DLD1 (cell line): ENCODE results near the gene GLRA3.
"Not testable (repeated sequence)": the region's sequence is repeated elsewhere in the genome, so short reads cannot be mapped to it uniquely, and the experiment has no call there.

Experiments used
- in situ Hi-C: cut with HindIII; loops from 2 replicates; pipeline ENCODE4 v1.10.0; 2017; ENCODE audit warnings: low sequenced_read_pairs

The GLRA3 gene

DNA sequence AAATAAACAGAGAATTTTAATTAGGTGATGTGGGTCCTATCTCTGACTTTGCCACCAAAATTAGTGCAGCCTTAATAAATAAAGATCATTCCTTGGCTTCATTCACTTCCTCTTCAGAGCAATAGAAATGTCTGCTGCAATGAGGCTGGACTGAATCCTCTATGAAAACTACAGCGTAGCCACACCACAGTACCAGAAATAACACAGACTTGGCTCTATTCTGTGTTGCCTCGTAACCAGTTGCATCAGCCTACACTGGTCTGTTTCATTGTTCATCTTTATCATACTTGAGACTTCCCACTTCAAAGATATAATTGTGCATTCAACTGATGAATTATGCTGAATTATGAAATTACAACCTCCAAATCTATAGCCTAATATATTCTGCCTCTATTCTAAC, 15.8 kb downstream of the GLRA3 start:
- in situ Hi-C loops, result no loop called here

DNA sequence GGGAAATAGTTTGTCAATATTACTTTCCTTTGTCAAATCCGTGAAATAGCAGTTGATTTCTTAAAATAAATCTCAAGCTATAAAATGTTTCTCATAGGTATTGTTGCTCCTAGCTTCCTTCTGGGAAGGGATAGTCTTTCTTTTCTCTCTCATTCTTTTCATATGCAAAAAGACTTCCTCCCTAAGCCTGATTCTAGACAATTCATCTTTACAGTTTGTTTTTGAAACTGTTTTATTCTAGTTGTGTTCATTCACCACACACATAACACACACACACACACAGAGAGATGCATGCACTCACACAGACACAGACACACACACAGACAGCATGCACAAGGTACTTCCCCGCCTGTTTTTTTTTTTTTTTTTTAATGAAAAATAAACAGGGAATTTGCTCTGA, 18.2 kb downstream of the GLRA3 start:
- in situ Hi-C loops, result no loop called here

DNA sequence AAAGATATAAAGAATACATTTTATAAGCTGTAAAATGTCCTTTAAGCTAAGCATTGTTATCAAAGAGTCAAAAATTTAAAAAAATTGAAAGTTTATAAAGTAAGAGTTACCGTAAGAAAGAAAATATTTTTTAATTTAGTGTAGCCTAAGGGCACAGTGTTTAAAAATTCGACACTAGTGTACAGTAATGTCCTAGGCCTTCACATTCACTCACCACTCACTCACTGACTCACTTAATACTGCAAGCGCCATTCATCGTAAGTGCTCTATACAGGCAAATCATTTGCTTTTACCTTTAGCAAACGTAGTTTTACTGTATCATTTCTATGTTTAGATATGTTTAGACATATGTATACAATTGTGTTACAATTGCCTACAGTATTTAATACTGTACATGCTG, 20.2 kb downstream of the GLRA3 start:
- in situ Hi-C loops, result no loop called here

DNA sequence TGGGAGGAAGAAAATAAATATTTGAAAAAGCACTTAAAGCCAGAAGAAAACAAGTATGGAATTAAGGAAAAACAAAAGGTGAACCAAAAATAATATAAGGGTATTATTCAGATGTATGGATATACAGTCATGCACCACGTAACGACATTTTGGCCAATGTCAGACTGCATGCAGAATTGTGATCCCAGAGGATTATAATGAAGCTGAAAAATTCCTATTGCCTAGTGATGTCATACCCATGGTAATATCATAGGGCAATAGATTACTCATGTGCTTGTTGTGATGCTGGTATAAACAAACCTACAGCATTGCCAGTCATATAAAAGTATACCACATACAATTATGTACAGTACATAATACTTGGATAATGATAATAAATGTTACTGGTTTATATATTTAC, 20.9 kb downstream of the GLRA3 start:
- in situ Hi-C loops, result no loop called here

DNA sequence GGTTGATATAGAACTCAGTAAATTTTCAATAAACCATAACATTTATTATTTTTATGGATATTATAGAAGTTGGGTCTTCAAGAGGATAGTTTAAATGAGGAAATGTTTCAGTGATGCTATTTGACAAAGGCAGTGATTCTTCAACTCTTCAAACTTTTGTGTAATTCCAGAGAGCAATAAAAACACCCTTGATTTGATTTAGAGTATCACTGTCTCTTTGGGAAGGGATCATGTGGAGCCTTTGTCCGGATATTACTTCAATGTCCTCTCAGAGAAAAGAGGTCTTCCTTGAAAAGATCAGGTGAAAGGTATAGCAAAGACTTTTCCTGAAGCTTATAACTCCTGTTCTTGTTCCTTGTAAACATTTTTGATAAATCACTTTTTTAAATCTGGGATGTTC, 23.3 kb downstream of the GLRA3 start:
- in situ Hi-C loops, result no loop called here

DNA sequence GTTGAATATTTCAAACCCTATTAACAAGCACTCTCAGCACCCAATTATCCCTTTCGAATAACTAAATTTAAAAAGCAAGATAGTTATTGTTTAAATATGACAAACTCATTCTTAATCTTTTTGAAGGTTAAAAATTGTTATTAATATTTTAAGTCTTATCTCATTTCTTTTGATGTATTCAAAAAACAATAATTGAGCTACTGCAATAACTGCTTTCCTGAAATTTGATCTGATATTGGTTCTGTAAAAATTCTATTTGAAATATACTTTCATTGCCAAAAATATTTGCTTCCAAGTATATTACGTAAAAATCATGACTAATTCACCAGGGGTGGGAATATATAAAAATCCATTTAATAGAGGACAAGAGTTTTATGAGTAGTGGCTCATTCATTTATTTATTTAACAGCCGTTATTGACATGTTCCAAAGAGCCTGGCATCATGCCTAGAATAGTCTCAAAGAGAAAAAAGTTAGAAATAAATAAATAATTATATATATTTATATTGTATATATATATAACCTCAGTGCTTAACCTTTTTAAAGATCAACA, 34.4 kb downstream of the GLRA3 start:
- in situ Hi-C loops, result no loop called here

DNA sequence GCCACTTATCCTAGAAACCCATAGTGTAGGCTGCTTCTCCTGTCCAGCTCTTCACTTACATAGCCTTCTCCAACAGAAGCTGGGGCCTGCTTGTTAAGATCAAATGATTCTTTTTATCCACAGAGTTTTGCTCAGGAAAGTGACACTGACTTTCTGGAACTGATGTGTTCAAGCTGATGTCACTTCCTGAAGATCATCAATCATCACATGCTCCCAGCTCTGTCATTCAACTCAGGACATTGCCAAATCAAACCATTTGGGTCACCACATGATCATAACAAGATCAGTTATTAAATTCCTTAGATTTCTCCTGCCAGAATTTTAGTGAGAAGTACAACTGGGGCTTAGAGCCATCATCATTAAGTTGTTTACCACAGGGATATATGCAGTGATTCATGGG, 39.4 kb downstream of the GLRA3 start:
- in situ Hi-C loops, result no loop called here

DNA sequence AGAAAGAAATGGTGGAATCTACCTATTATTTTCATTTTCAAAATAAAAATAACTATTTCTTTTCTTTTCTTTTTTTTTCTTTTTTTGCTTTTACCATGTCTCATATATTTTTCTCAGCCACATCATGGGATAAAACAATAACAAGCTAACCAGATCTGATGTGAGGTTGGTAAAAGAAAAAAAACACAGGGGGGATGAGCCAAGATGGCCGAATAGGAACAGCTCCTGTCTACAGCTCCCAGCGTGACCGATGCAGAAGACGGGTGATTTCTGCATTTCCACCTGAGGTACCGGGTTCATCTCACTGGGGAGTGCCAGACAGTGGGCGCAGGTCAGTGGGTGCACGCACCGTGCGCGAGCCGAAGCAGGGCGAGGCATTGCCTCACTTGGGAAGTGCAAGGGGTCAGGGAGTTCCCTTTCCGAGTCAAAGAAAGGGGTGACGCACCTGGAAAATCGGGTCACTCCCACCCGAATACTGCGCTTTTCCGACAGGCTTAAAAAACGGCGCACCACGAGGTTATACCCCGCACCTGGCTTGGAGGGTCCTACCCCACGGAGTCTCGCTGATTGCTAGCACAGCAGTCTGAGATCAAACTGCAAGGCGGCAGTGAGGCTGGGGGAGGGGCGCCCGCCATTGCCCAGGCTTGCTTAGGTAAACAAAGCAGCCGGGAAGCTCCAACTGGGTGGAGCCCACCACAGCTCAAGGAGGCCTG, 50.6 kb downstream of the GLRA3 start:
- in situ Hi-C loops, result not testable (repeated sequence)

DNA sequence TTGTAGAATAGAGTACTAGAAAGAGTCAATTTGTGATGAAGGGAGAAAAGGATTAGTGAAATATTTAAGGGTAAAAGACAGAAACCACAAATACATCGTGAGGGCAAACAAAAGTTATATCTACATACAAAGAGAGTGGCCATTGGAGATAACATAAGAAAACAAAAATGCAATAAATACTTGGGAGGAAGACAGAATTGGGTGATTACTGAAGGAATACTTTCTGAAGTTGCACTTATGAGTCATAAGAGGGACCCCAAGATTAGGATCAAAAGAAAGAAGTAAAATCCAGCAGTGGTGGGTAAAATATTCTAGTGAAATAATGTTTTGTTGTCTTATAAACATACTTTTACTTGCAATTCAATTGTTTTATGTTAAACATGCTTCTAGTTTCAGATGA, 53.7 kb downstream of the GLRA3 start:
- in situ Hi-C loops, result no loop called here

DNA sequence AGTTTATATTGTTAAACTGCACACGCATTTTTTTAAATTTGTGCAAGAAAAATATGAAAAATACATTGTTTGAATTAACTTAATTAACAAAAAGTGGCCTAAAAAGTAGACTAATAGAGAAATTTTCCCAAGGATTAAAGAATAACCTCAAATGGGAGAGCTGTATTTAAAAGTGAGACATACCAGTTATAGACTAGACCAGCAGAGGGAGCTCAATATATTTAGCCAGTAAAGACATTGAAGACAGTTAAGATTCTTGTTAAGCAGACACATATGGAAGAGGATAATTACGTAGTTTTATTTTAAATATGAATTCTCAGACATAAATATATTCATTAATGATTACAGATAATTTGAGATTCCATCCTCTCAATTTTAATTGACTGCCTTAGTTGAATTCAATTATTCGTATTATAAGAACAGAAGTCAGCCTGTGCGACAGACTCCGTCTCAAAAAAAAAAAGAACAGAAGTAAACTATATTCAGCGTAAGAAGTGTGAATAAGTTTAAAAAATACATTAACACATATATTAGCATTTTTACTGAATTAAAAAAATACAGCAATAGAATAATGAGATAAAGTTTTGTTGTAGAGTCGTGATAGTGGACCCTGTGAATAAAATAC, 64.8 kb downstream of the GLRA3 start:
- in situ Hi-C loops, result no loop called here

DNA sequence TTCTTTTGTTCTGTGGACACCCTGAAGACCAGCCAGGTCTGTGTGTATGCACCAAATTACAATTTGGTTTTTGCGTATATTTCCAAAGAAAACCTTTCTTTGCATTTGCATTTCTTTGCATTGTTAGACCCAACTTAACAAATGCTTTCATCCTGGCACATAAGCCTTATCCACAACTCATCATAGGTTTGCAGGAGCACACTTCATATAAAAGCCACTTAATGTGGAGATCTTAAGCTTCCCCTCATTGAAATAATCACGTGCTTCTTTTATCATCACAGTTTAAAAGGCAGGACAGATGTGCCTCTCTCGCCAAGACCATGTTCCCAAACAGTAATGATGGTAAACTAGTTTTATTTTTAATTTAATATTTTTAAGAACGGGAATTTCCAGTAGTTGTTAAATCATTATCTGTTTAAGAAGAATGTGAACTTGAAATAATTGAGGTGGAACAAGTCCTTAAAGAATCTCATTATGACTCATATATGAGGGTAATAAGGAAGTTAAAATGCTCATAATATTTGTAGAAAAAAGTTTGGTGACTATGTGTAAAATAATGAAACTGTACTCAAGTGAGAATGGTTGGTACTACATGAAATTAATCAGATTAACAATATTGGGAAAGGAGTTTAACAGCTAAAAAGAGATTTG, 65.5 kb downstream of the GLRA3 start:
- in situ Hi-C loops, result no loop called here

DNA sequence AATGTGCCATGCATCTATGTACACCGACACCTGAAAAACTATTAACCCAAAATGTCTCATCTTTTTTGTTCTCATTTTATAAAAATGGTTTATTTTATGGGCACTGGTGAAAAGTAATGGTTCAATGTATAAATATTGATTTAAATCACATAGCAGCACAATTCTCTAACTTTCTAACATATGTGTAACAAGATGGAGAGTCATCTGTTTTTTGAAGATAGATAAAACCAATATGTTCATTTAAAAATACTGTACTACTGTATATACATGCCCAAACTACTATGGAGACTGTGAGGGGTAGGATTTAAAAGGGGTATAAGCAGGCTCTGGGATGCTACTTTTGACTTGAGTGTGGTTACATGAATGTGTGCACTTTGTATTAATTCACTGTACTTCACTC, 67.6 kb downstream of the GLRA3 start:
- in situ Hi-C loops, result no loop called here

DNA sequence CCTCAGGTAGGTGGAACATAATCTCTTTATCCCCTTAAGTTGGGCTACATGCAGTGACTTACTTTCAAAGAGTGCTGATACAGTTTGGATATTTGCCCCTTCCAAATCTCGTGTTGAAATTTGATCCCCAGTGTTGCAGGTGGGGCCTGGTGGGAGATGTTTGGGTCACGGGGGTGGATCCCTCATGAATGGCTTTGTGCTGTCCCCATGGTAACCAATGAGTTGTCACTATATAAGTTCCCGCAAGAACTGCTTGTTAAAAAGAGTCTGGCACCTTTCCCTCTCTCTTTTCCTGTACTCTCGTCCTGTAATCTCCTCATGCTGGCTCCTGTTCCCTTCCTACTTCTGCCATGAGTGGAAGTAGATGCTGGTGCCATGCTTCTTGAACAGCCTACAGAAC, 71.3 kb downstream of the GLRA3 start:
- in situ Hi-C loops, result no loop called here

DNA sequence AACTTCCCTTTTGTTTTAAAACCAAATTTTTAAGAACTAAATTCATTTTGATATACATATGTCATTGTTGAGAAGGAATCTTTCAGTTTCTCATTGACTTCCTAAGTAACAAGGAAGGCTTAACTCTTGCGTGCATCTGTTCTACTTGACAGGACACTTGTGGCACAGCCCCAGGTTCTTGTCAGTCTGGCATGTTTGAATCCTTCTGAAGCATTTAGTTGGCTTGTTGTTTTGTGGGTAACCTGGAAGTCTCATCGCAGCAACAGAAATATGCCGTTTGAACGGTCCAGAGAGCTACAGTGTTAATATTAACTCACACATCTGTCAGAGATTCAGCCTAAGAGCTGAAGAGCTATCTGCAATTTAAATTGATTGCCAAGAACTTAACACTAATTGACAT, 76.0 kb downstream of the GLRA3 start:
- in situ Hi-C loops, result no loop called here

DNA sequence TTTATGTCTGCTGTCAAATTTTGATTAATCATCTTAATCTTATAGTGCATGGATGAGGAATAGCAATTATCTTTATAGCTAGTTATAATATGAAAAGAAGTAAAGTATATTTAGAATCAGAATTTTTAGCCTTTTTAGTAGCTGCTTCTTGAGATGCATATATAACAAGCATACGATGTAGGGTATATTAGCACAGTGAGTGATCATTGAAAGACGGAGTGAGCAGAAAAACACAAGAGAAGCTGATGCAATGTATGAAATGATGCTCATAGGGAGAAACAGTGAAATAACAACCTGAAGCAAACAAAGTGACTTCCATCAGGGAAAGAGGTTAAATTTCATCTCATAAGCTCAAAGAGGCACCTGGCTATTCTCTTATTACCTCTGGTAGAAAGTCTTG, 77.0 kb downstream of the GLRA3 start:
- in situ Hi-C loops, result no loop called here

DNA sequence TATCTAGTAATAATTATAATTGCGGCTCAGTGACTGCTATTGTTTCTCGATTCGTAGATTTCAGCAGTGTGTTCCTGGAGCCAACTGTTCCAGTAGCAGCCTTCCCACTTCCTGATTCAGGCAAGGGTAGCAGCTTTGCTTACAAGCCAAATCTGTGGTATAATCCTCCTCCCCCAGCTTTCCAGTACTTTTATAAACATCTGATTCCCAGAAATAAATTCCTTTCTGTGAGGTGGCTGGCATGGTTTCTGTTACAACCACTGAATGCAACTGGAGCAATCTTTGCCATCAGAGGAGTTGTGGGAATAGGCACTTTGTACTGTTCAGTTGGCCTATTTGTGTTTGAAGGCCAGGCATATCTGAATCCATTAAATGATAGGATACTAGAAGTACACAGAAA, 80.0 kb downstream of the GLRA3 start:
- in situ Hi-C loops, result no loop called here

DNA sequence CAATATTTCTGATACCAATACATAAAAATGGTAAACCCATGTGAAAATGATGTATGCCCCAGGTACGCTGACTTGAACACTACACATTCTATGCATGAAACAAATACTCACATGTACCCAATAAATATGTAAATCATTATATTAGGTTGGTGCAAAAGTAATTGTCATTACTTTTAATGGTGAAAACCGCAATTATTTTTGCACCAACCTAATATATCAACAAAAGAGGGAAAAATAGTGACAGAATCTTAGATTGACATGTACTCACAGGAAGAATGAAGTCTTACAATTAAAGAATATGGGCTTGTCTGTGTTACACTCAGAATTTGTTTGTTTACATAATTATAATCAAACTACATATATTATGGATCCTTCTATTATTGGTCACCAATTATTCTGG, 82.3 kb downstream of the GLRA3 start:
- in situ Hi-C loops, result no loop called here

DNA sequence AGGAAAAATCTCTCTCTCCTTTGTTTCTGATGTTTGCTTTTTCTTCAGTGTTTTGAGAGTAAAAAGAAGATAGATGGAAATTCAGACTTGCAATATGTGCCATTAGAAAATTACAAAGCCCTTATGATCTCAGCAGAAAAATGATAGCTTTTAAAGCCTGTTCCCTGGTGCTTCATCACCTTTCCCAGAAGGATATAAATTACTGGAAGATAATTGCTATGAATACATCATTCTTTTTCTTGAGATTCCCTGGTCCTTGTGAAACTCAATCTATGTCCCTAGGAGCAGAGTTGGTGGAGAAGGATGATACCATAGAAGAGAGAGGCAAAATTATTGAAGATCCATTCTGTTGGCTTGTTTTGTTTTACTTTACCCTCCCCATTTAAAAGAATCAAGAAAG, 86.5 kb downstream of the GLRA3 start:
- in situ Hi-C loops, result no loop called here

DNA sequence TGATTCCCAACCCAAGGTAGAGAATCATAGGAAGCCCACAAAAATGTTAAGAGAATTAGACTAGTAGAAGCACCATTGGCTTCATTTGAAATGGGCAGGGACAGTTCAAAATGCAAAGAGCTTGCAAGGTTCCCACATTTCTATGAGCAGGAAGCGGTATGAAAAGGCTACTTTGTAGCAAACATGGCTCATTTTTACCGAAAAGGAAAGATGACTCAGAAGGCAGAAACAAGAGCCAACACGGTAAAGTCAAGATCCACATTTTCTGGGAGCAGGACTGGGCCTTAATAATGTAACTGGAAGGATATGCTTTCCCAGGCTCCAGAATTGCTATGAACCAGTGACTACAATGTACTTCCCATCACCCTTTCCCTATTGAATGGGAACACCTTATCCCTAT, 89.5 kb downstream of the GLRA3 start:
- in situ Hi-C loops, result no loop called here

DNA sequence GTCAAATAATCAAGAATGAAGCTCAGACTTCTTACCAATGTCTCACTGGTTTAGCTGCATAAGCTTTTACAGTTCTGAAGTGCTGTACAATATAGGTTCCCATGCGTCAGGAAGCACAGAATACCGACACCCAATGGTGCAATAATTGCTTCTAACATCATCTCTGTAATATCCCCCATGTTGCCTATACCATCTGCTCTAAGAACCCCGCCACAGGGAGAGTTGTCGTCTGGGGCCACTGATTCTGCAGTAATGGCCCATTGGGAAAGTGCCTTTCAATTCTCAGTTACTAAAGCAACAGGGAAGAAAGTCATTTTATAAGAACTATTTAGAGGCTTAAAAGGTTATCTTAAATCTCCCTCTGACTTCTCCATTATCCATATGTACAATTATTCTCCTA, 94.9 kb downstream of the GLRA3 start:
- in situ Hi-C loops, result no loop called here

DNA sequence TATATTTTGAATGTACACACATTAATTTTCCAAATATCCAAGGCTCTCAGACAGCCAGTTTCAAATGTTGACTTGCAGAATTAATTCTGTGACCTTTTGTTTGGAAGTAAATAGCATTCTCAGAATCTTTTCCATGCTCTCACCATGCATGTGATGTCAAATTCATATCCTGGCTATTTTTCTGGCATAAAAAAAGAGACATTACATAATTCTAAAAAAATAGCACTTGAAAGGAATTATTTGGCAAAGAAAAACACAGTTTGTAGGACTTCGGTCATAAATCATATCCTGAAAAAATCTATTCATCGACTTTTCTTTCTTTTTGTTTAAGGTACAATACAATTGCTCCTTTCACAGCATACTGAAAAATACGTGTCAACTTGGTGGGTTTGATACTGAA, 111.2 kb downstream of the GLRA3 start:
- in situ Hi-C loops, result loop anchor here (25.0 kb wide), 1 partner anchor 356 kb away; no protein-coding TSS in a partner anchor
